B cell (primary cell): Measurements from ENCODE around the gene NUP160. TPM values are rescaled to one million over a fixed set of nuclear protein-coding genes. Genes with fewer than 3 reads are reported as not detected.

Experiments
- ATAC-seq: fragments of 200-7000 bp; cut with Tn5 transposase; one replicate; pipeline ENCODE4 v1.10.0; 2021; ENCODE audit warnings: low read depth, mild to moderate bottlenecking, moderate number of reproducible peaks, moderate library complexity
- CTCF ChIA-PET: fragments of 350-600 bp; sonication (Branson Sonifier 250); formaldehyde crosslinking; loops from one replicate; lab custom pipeline; 2021; ENCODE audit warnings: antibody characterized with exemption, inconsistent platforms; lab: Charles Lee
- POLR2A ChIA-PET: fragments of 350-600 bp; sonication (Branson Sonifier 250); formaldehyde crosslinking; loops from one replicate; lab custom pipeline; 2021; ENCODE audit warnings: antibody characterized with exemption; lab: Charles Lee
- DNase-seq: peaks from one replicate; pipeline ENCODE4 v3.0.0; 2013
- H2AFZ ChIP-seq: 2 replicates; pipeline ENCODE4 v1.6.1; 2012; ENCODE audit warnings: mild to moderate bottlenecking, low read depth, low read length; ENCODE audit not compliant: insufficient read depth, poor library complexity, severe bottlenecking
- H3K27ac ChIP-seq, 2 donors: 1 replicate in 1 of 2; 2 replicates in 1 of 2; pipeline ENCODE4 v1.5.1; 2012 to 2013; ENCODE audit warnings: low read length in 2 of 2, mild to moderate bottlenecking in 2 of 2, moderate library complexity in 1 of 2
- H3K27me3 ChIP-seq, 4 experiments: fragments of 200-600 bp in 1 of 4; sonication (generic) in 1 of 4; replicated peaks in 1 of 4; 1 replicate in 2 of 4; 2 replicates in 2 of 4; pipeline versions ENCODE4 v1.6.1 to v1.7.0; 2013 to 2016; ENCODE audit warnings: low read length in 3 of 4, mild to moderate bottlenecking in 2 of 4, mixed read lengths in 1 of 4, moderate library complexity in 1 of 4; ENCODE audit not compliant: insufficient read depth in 4 of 4, control insufficient read depth in 3 of 4; ENCODE audit errors: control extremely low read depth in 1 of 4
- H3K36me3 ChIP-seq, 2 experiments: replicated peaks in 1 of 2; 1 replicate in 1 of 2; 2 replicates in 1 of 2; pipeline versions ENCODE4 v1.6.1 to v1.7.1; 2013; ENCODE audit warnings: low read length in 1 of 2; ENCODE audit not compliant: insufficient read depth in 2 of 2, control insufficient read depth in 1 of 2; ENCODE audit errors: control extremely low read depth in 1 of 2, extremely low read depth in 1 of 2
- H3K4me1 ChIP-seq, 2 donors: fragments of 200-600 bp in 1 of 2; sonication (generic) in 1 of 2; 1 replicate in 1 of 2; 2 replicates in 1 of 2; pipeline versions ENCODE4 v1.5.1 to v1.6.1; 2013 to 2017; ENCODE audit warnings: low read length in 2 of 2; ENCODE audit not compliant: control insufficient read depth in 2 of 2, insufficient read depth in 2 of 2
- H3K4me2 ChIP-seq: replicated peaks from 2 replicates; pipeline ENCODE3; 2012; ENCODE audit warnings: mild to moderate bottlenecking, low read depth, low read length; ENCODE audit not compliant: poor library complexity, severe bottlenecking
- H3K4me3 ChIP-seq, 5 experiments: fragments of 200-600 bp in 1 of 5; sonication (generic) in 1 of 5; 1 replicate in 3 of 5; 2 replicates in 2 of 5; pipeline versions ENCODE4 v1.5.1 to v1.7.0; 2011 to 2016; ENCODE audit warnings: low read length in 4 of 5, mild to moderate bottlenecking in 4 of 5, low read depth in 2 of 5, control low read depth in 1 of 5, moderate library complexity in 1 of 5; ENCODE audit not compliant: insufficient read depth in 1 of 5; ENCODE audit errors: control extremely low read depth in 1 of 5, extremely low read depth in 1 of 5
- H3K79me2 ChIP-seq: fragments of 200-600 bp; sonication (generic); one replicate; pipeline ENCODE4 v1.6.0; 2016; ENCODE audit warnings: low read length; ENCODE audit not compliant: control insufficient read depth, insufficient read depth
- H3K9ac ChIP-seq: fragments of 200-600 bp; sonication (generic); 2 replicates; pipeline ENCODE4 v1.6.1; 2017; ENCODE audit warnings: mild to moderate bottlenecking, low read length, moderate library complexity
- H3K9me3 ChIP-seq, 3 donors: one replicate each; pipeline versions ENCODE4 v1.6.1 to v1.7.1; 2013; ENCODE audit warnings: low read length in 2 of 3; ENCODE audit not compliant: control insufficient read depth in 2 of 3, insufficient read depth in 1 of 3; ENCODE audit errors: control extremely low read depth in 1 of 3
- H4K20me1 ChIP-seq: 2 replicates; pipeline ENCODE4 v1.6.0; 2012; ENCODE audit warnings: mild to moderate bottlenecking, low read length; ENCODE audit not compliant: insufficient read depth, control insufficient read depth, poor library complexity, severe bottlenecking
- H3K27ac Mint-ChIP-seq: one replicate; pipeline ENCODE4 v1.8.0; 2021; ENCODE audit warnings: mixed read lengths
- H3K27me3 Mint-ChIP-seq: one replicate; pipeline ENCODE4 v1.8.0; 2021; ENCODE audit warnings: mixed read lengths
- H3K4me1 Mint-ChIP-seq: one replicate; pipeline ENCODE4 v1.8.0; 2021; ENCODE audit warnings: mixed read lengths
- H3K4me3 Mint-ChIP-seq: one replicate; pipeline ENCODE4 v1.8.0; 2021; ENCODE audit warnings: mixed read lengths
- H3K9me3 Mint-ChIP-seq: one replicate; pipeline ENCODE4 v1.8.0; 2022; ENCODE audit warnings: mixed read lengths; ENCODE audit not compliant: insufficient read depth
- EZH2 ChIP-seq: IDR thresholded peaks from 2 replicates; pipeline ENCODE4 v1.6.1; 2012; ENCODE audit warnings: borderline replicate concordance, low read depth, mild to moderate bottlenecking, moderate library complexity, low read length; ENCODE audit not compliant: insufficient read depth, poor library complexity, severe bottlenecking
- WGBS: methylation state at CpG from one replicate; pipeline ENCODE4 v1.1.5; 2013; ENCODE audit warnings: missing lambda C conversion rate; ENCODE audit not compliant: insufficient coverage; 5-methylcytosine and 5-hydroxymethylcytosine counted together
- intact Hi-C: fragments of 100-400 bp; cut with micrococcal nuclease; formaldehyde crosslinking; loops from one replicate; pipeline ENCODE4 v1.10.0; 2022
- polyA plus RNA-seq: library from polyadenylated mRNA; depleted of rRNA; stranded (reverse); fragments of >200 nt; gene quantifications from 2 replicates; pipeline ENCODE4 v1.2.3, GENCODE V29; 2012
- total RNA-seq, 2 donors: library from RNA; stranded (reverse); fragments of 120-200 nt in 1 of 2; gene quantifications; 1 replicate in 1 of 2; 2 replicates in 1 of 2; pipeline versions ENCODE4 v1.2.3 to v1.2.4, GENCODE V29; 2013 to 2022
- TF ChIP-seq, protein P1 (sequence below): fragments of 200-600 bp; IDR thresholded peaks from one replicate; pipeline ENCODE4 v1.8.0; 2022; ENCODE audit warnings: antibody characterized with exemption, mild to moderate bottlenecking

Gene NUP160
- total and polyA plus RNA-seq, 2 donors (not counting 1 experiment from before 2014, with no cell fraction given) = 26.3 to 74.3 TPM

DNA sequence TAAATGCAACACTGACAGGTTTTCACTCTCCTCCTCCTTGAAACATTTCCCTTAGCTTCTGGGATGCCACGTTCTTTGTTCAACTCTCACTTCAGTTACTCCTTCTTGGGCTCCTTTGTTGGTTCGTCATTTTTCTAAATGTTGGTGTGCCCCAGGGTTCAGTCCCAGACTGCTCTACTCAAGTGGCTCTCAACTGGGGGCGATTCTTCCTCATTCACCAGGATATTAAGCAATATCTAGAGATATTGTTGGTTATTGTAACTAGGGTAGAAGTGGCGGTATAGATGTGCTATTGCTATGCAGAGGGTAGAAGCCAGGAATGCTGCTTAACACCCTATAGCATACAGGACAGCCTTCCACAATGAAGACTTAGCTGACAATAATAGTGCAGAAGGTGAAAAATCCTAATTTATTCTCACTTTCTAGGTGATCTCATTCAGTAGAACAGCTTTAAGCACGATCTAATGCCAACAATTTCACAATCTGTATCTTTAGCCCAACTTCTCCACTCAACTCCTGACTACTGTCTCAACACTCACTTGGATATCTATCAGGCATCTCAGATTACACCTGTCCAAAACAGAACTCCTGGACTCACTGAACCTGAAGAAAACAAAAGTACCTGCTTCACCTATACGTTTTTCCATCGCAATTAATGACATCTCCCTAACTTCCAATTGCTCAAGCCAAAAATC is 4.6 kb downstream of the NUP160 start:
- TF ChIP-seq EZH2 = no peak
- TF ChIP-seq, protein P1, sequence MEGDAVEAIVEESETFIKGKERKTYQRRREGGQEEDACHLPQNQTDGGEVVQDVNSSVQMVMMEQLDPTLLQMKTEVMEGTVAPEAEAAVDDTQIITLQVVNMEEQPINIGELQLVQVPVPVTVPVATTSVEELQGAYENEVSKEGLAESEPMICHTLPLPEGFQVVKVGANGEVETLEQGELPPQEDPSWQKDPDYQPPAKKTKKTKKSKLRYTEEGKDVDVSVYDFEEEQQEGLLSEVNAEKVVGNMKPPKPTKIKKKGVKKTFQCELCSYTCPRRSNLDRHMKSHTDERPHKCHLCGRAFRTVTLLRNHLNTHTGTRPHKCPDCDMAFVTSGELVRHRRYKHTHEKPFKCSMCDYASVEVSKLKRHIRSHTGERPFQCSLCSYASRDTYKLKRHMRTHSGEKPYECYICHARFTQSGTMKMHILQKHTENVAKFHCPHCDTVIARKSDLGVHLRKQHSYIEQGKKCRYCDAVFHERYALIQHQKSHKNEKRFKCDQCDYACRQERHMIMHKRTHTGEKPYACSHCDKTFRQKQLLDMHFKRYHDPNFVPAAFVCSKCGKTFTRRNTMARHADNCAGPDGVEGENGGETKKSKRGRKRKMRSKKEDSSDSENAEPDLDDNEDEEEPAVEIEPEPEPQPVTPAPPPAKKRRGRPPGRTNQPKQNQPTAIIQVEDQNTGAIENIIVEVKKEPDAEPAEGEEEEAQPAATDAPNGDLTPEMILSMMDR = no peak
- Histone ChIP-seq H3K4me1 (peaks cover 17 to 24% of the 10 kb centered on the region in 2 donors), H3K9ac (no peak overlapping the region), H3K9me3 (no peaks in the 10 kb centered on the region), H3K36me3 (peaks cover 2 to 68% of the 10 kb centered on the region in 2 experiments), H3K4me2 (no peak overlapping the region), H2AFZ (no peak overlapping the region), H3K79me2 (peaks cover 79% of the 10 kb centered on the region), H3K27ac (no peak overlapping the region), H3K27me3 (no peaks in the 10 kb centered on the region), H3K4me3 (no peak overlapping the region), H4K20me1 (peaks cover 35% of the 10 kb centered on the region)
- H3K9me3 Mint-ChIP-seq = no peaks in the 10 kb centered on the region
- WGBS = 92% methylated on average over 5 of the region's 7 CpGs
- no peaks in the 10 kb centered on the region for H3K27me3 Mint-ChIP-seq
- H3K4me1 Mint-ChIP-seq = peaks cover 22% of the 10 kb centered on the region
- POLR2A ChIA-PET = no interaction called here
- CTCF ChIA-PET = no interaction called here
- no peak overlapping the region for H3K4me3 Mint-ChIP-seq
- H3K27ac Mint-ChIP-seq = no peak overlapping the region
- intact Hi-C loops = no loop called here
- no peak for ATAC-seq
- no peak for DNase-seq

DNA sequence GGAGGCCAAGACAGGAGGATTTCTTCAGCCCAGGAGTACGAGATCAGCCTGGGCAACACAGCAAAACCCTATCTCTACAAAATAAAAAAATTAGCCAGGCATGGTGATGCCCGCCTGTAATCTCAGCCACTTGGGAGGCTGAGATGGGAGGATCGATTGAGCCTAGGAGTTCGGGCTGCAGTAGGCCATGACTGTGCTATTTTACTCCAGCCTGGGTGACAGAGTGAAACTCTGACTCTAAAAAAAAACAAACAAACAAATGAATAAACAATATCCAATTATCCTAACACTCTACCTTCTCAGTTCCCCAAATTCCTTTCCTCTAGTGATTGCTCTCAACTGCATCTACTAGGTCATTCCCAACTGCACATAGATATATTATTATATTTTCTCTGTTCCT is 5.4 kb downstream of the NUP160 start:
- WGBS = 100% methylated on average over 2 of the region's 4 CpGs
- ATAC-seq = no peak
- Histone ChIP-seq H2AFZ (no peak overlapping the region), H3K4me2 (no peak overlapping the region), H3K4me1 (peaks cover 15 to 24% of the 10 kb centered on the region in 2 donors), H3K27ac (peak overlapping the region in 1 of 2 donors; percentile 9), H3K79me2 (peaks cover 77% of the 10 kb centered on the region), H4K20me1 (peaks cover 35% of the 10 kb centered on the region), H3K9me3 (no peaks in the 10 kb centered on the region), H3K36me3 (peaks cover 2 to 73% of the 10 kb centered on the region in 2 experiments), H3K4me3 (no peak overlapping the region), H3K9ac (no peak overlapping the region), H3K27me3 (no peaks in the 10 kb centered on the region)
- TF ChIP-seq EZH2 = no peak
- H3K4me1 Mint-ChIP-seq = peaks cover 17% of the 10 kb centered on the region
- no peak for DNase-seq
- CTCF ChIA-PET = no interaction called here
- H3K9me3 Mint-ChIP-seq = no peaks in the 10 kb centered on the region
- H3K27me3 Mint-ChIP-seq = no peaks in the 10 kb centered on the region
- H3K4me3 Mint-ChIP-seq = no peak overlapping the region
- H3K27ac Mint-ChIP-seq = no peak overlapping the region
- POLR2A ChIA-PET = no interaction called here
- intact Hi-C loops = no loop called here
